ENCODE results near the gene AGAP5. TPM values are rescaled to one million over a fixed set of nuclear protein-coding genes. Genes with fewer than 3 reads are reported as not detected.

Gene AGAP5
- total and polyA plus RNA-seq, 2 of the 13 experiments (the other 11 are each of a cell fraction or from before 2014, with no cell fraction given): 5.3 to 7.9 TPM

GRCh38 chr10:73730153-73730906, 32.4 kb upstream of the AGAP5 start:
- ChIA-PET CTCF (ENCODE audit: low intra/inter-chr PET ratio, low total read pairs) (no interaction called here), POLR2A (interaction anchor here (0.8 to 4.3 kb wide), 8 partner anchors 9 to 478 kb away, joined by 3 to 85 read pairs (median 6); partner anchors contain the start of genes CHCHD1, MRPS16, SEC24C and ZSWIM8)
- in situ Hi-C loops (cut with HindIII; ENCODE audit: extremely low pct_ligation_motif_present, low pct_unique_long_range_greater_than_20kb) (no loop called here), intact Hi-C loops (cut with micrococcal nuclease; ENCODE audit: unreplicated experiment) (no loop called here)
- Histone ChIP-seq H3K4me2 (ENCODE audit: low read depth, low read length) (peak overlapping the region; percentile 79), H2AFZ (ENCODE audit: low read length) (no peak overlapping the region), H4K20me1 (ENCODE audit: insufficient read depth, low read length) (no peaks in the 10 kb centered on the region), H3K9ac (ENCODE audit: insufficient read depth, low read depth, low read length) (peak overlapping the region; percentile 95), H3K27ac (ENCODE audit: extremely low read length, insufficient read depth, low read length) (peak overlapping the region; percentile 96), H3K79me2 (ENCODE audit: insufficient read depth, low read length) (peaks cover 13% of the 10 kb centered on the region), H3K27me3 (ENCODE audit: control insufficient read depth in 1 of 2, insufficient read depth in 2 of 2, low read length in 2 of 2) (no peaks in the 10 kb centered on the region; a peak in 1 of 5 replicates), H3K4me1 (ENCODE audit: insufficient read depth, low read length) (no peaks in the 10 kb centered on the region; the same call in 1 of the 2 replicates), H3K4me3 (replicated peaks in 1 of 3; ENCODE audit: insufficient read depth in 1 of 3, low read depth in 2 of 3, low read length in 3 of 3) (peak overlapping the region; percentile 88 to 100 (median 96)), H3K9me3 (ENCODE audit: low read length) (no peaks in the 10 kb centered on the region), H3K36me3 (replicated peaks in 1 of 2; ENCODE audit: control insufficient read depth in 1 of 2, insufficient read depth in 2 of 2, low read length in 2 of 2) (peaks cover 0 to 13% of the 10 kb centered on the region in 2 experiments; a peak in 3 of 5 replicates)
- WGBS (ENCODE audit: low lambda C conversion rate): 0% methylated on average over 35 of the region's 58 CpGs
- peak; percentile 64 for FAIRE-seq
- BruUV-seq (replicated peaks): no TSS peak
- DNase-seq (ENCODE audit: low spot score): peak; percentile 89
- peak; percentile 92 for ATAC-seq
- TF ChIP-seq HOMEZ (CRISPR knock-in tag; IDR thresholded peaks at IDR 0.05; ENCODE audit: low read depth) (no peak), IRF9 (CRISPR knock-in tag; IDR thresholded peaks at IDR 0.05; ENCODE audit: borderline replicate concordance) (peak; percentile 85; the same call in 1 of the 2 replicates), ZKSCAN5 (CRISPR knock-in tag; IDR thresholded peaks at IDR 0.05) (no peak), RERE (CRISPR knock-in tag; IDR thresholded peaks at IDR 0.05; ENCODE audit: low read depth) (peak; percentile 22; the same call in 1 of the 2 replicates), TAF1 (CRISPR knock-in tag; IDR thresholded peaks at IDR 0.05) (peak; percentile 91), LBX2 (CRISPR knock-in tag; IDR thresholded peaks at IDR 0.05; ENCODE audit: borderline replicate concordance) (peak; percentile 44; the same call in 1 of the 2 replicates), SNRNP70 (IDR thresholded peaks at IDR 0.05; ENCODE audit: low read depth, low read length) (no peak), HOXA5 (CRISPR knock-in tag; IDR thresholded peaks at IDR 0.05) (peak; percentile 61; the same call in 1 of the 2 replicates), SAP130 (CRISPR knock-in tag; IDR thresholded peaks at IDR 0.05; ENCODE audit: low read depth) (peak; percentile 91), GLMP (CRISPR knock-in tag; IDR thresholded peaks at IDR 0.05; ENCODE audit: borderline replicate concordance) (no peak), PTBP1 (IDR thresholded peaks at IDR 0.05; ENCODE audit: low read depth, low read length, poor library complexity, severe bottlenecking) (no peak), GATAD1 (CRISPR knock-in tag; IDR thresholded peaks at IDR 0.05) (peak; percentile 99), GABPB1 (CRISPR knock-in tag; IDR thresholded peaks at IDR 0.05) (peak; percentile 100)

All from HepG2 (cell line).